ENCODE data around the gene RFK. TPM values are rescaled to one million over a fixed set of nuclear protein-coding genes. Genes with fewer than 3 reads are reported as not detected.

Gene RFK
- total RNA-seq, 1 experiment from 2014 or later: 12.0 TPM

- Histone ChIP-seq H2BK5ac (ENCODE audit: insufficient read length, low read length) (no peak overlapping the region), H3K56ac (ENCODE audit: insufficient read length, low read depth, low read length) (no peak overlapping the region), H2AFZ (ENCODE audit: low read length) (no peak overlapping the region), H3K9ac (ENCODE audit: extremely low read depth, insufficient read length, low read length) (no peak overlapping the region), H3K27ac (ENCODE audit: insufficient read length, low read depth, low read length) (no peak overlapping the region), H3K18ac (ENCODE audit: insufficient read length, low read depth, low read length) (no peak overlapping the region), H4K5ac (ENCODE audit: insufficient read length, low read depth, low read length) (no peak overlapping the region), H4K8ac (replicated peaks; ENCODE audit: insufficient read length, low read depth, low read length) (no peak overlapping the region), H3K79me2 (ENCODE audit: insufficient read depth, low read length) (no peaks in the 10 kb centered on the region), H3K27me3 (ENCODE audit: insufficient read depth, low read length) (no peaks in the 10 kb centered on the region), H2BK12ac (ENCODE audit: insufficient read length, low read depth, low read length) (no peak overlapping the region), H3K9me3 (ENCODE audit: control insufficient read depth, low read depth, low read length) (no peaks in the 10 kb centered on the region), H3K23me2 (ENCODE audit: insufficient read length, low read depth, low read length, poor library complexity, severe bottlenecking) (no peaks in the 10 kb centered on the region), H2BK20ac (ENCODE audit: low read depth, low read length, poor library complexity, severe bottlenecking) (no peak overlapping the region), H3T11ph (ENCODE audit: low read length) (no peak overlapping the region), H2BK15ac (ENCODE audit: low read depth, low read length) (no peak overlapping the region), H2BK120ac (ENCODE audit: low read depth, low read length, poor library complexity, severe bottlenecking) (no peak overlapping the region), H3K14ac (ENCODE audit: insufficient read depth, low read length) (no peak overlapping the region), H4K91ac (ENCODE audit: insufficient read length, low read depth, low read length) (no peak overlapping the region), H2AK5ac (ENCODE audit: insufficient read length, low read length) (no peak overlapping the region), H3K79me1 (ENCODE audit: insufficient read depth, low read depth, low read length, poor library complexity, severe bottlenecking) (no peaks in the 10 kb centered on the region), H3K4ac (ENCODE audit: low read depth, low read length) (no peak overlapping the region), H4K20me1 (ENCODE audit: control insufficient read depth, insufficient read depth, insufficient read length) (no peaks in the 10 kb centered on the region), H3K23ac (ENCODE audit: insufficient read length, low read depth, low read length) (no peak overlapping the region), H3K4me2 (ENCODE audit: insufficient read depth, insufficient read length, low read length) (no peak overlapping the region), H3K4me1 (ENCODE audit: insufficient read depth, low read length) (no peaks in the 10 kb centered on the region)
- peaks cover 0 to 3% of the 10 kb centered on the region in 2 experiments; a peak in 2 of 4 replicates for H3K4me1 Mint-ChIP-seq
- no peak for TF ChIP-seq CTCF (conservative IDR thresholded peaks at IDR 0.05)
- H3K27ac Mint-ChIP-seq: no peak overlapping the region
- peaks cover 1% of the 10 kb centered on the region; the same call in 1 of the 2 replicates for H3K27me3 Mint-ChIP-seq (ENCODE audit: low read depth)
- H3K4me3 Mint-ChIP-seq: no peak overlapping the region
- H3K9me3 Mint-ChIP-seq: no peaks in the 10 kb centered on the region
- DNase-seq: no peak
- no CpG with 5 or more reads among the region's 1 CpG for WGBS (ENCODE audit: extremely low coverage, insufficient read length, low lambda C conversion rate)
- H3K36me3 Mint-ChIP-seq (ENCODE audit: insufficient read depth in 1 of 3, low read depth in 3 of 3): no peaks in the 10 kb centered on the region
These were observed 6.4 kb upstream of the RFK start for GRCh38 chr9:76400534-76401096.
